ENCODE data around the gene NT5C1A.
A peak's percentile ranks its signal among the peaks of the same experiment; 100 is the strongest.

The NT5C1A gene

DNA sequence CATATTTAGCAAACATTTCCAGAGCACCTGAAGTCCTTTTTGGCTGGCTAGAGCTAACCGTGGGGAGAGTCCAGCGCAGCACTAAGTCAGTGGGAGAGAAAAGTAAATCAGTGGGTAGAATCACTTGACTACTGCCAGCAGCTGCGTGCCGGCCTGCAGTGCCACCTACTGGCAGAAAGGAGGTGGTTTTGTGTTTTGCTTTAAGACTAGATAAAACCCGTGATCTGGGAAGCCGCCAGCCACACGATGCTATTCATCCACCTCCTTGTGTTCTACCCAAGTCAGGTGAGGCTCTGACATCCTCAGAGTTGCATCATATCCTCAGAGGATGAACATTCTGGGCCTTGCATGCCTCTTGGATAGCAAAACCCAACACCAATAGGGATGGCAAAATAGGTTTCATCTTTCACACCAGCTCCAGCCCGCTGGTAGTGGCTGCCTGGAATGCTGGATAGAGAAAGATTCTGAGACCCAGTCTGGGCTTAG is 18.3 kb downstream of the NT5C1A start:
- Histone ChIP-seq H3F3A (ENCODE audit: low read depth) (no peaks in the 10 kb centered on the region), H3K27me3 (ENCODE audit: insufficient read depth, low read length, poor library complexity, severe bottlenecking) (no peaks in the 10 kb centered on the region), H3K9me2 (replicated peaks; ENCODE audit: low read depth, low read length) (no peaks in the 10 kb centered on the region), H3K79me2 (ENCODE audit: insufficient read depth, low read length) (no peaks in the 10 kb centered on the region), H3K9ac (ENCODE audit: low read depth, low read length, poor library complexity, severe bottlenecking) (no peak overlapping the region), H3K4me1 (ENCODE audit: insufficient read depth, low read length, poor library complexity, severe bottlenecking) (peaks cover 6% of the 10 kb centered on the region), H3K4me2 (ENCODE audit: low read depth, low read length, poor library complexity, severe bottlenecking) (no peak overlapping the region), H3K36me3 (ENCODE audit: insufficient read depth, low read length) (no peaks in the 10 kb centered on the region), H2AFZ (ENCODE audit: low read length) (peak overlapping the region; percentile 58; the same call in 1 of the 2 replicates), H3K9me3 (ENCODE audit: insufficient read depth, low read depth, low read length) (no peaks in the 10 kb centered on the region), H3K4me3 (ENCODE audit: low read length, poor library complexity, severe bottlenecking) (no peak overlapping the region), H4K20me1 (ENCODE audit: insufficient read depth, low read length, poor library complexity, severe bottlenecking) (no peaks in the 10 kb centered on the region)
- TF ChIP-seq CTCF (conservative IDR thresholded peaks at IDR 0.05; ENCODE audit: low read length) (peak; percentile 86), EZH2phosphoT487 (IDR thresholded peaks at IDR 0.05; ENCODE audit: borderline replicate concordance) (no peak)

DNA sequence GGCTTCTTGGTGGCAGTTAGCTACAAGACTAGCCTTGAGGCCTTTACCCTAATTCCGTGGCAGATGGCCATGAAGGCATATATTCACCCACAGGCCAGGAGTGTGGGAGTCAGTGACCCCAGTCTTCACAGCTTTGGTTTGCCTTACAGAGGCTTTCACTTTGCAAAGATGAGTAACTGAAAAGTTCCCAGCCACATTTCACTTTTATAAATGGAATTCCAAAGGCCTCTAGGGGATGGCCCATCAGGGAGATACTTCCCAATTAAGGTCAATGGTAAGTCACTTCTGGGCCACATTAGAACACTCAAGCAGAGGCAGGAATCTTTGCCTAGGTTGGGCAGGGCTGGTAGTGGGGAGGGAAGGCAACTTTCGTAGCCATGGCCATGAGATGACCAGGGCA is 19.4 kb downstream of the NT5C1A start:
- H3F3A ChIP-seq (ENCODE audit: low read depth) = no peaks in the 10 kb centered on the region
- H2AFZ ChIP-seq (ENCODE audit: low read length) = no peak overlapping the region
- H3K4me3 ChIP-seq (ENCODE audit: low read length, poor library complexity, severe bottlenecking) = no peak overlapping the region
- peaks cover 2% of the 10 kb centered on the region for H3K4me1 ChIP-seq (ENCODE audit: insufficient read depth, low read length, poor library complexity, severe bottlenecking)
- H3K79me2 ChIP-seq (ENCODE audit: insufficient read depth, low read length) = no peaks in the 10 kb centered on the region
- H3K9me2 ChIP-seq (replicated peaks; ENCODE audit: low read depth, low read length) = no peaks in the 10 kb centered on the region
- no peaks in the 10 kb centered on the region for H4K20me1 ChIP-seq (ENCODE audit: insufficient read depth, low read length, poor library complexity, severe bottlenecking)
- TF ChIP-seq CTCF (conservative IDR thresholded peaks at IDR 0.05; ENCODE audit: low read length) = no peak
- no peak for TF ChIP-seq EZH2phosphoT487 (IDR thresholded peaks at IDR 0.05; ENCODE audit: borderline replicate concordance)
- H3K9me3 ChIP-seq (ENCODE audit: insufficient read depth, low read depth, low read length) = no peaks in the 10 kb centered on the region
- no peak overlapping the region for H3K4me2 ChIP-seq (ENCODE audit: low read depth, low read length, poor library complexity, severe bottlenecking)
- H3K9ac ChIP-seq (ENCODE audit: low read depth, low read length, poor library complexity, severe bottlenecking) = no peak overlapping the region
- no peaks in the 10 kb centered on the region for H3K27me3 ChIP-seq (ENCODE audit: insufficient read depth, low read length, poor library complexity, severe bottlenecking)
- H3K36me3 ChIP-seq (ENCODE audit: insufficient read depth, low read length) = no peaks in the 10 kb centered on the region

DNA sequence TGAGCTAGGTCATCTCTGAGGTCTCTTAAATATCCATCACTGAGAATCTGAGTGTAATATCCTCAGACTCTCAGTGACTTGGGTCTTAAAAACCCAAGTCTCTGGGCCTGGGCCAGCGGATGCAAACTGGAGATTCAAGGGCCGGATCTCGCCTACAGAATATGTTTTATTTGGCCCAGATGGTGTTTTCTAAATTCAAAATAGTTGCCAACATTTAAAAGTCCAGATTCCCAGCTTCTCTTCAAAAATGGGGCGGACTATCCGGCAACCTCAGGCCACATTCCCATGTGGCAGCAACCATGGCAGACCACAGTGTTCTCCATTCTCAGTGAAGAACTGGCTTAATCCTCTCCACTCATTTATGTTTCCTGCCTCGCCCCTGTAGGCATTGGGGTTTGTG is 19.8 kb downstream of the NT5C1A start:
- no peaks in the 10 kb centered on the region for H3K79me2 ChIP-seq (ENCODE audit: insufficient read depth, low read length)
- no peaks in the 10 kb centered on the region for H3K9me3 ChIP-seq (ENCODE audit: insufficient read depth, low read depth, low read length)
- H3K9me2 ChIP-seq (replicated peaks; ENCODE audit: low read depth, low read length) = no peaks in the 10 kb centered on the region
- no peaks in the 10 kb centered on the region for H4K20me1 ChIP-seq (ENCODE audit: insufficient read depth, low read length, poor library complexity, severe bottlenecking)
- H3K4me2 ChIP-seq (ENCODE audit: low read depth, low read length, poor library complexity, severe bottlenecking) = no peak overlapping the region
- H3K27me3 ChIP-seq (ENCODE audit: insufficient read depth, low read length, poor library complexity, severe bottlenecking) = no peaks in the 10 kb centered on the region
- no peak overlapping the region for H3K9ac ChIP-seq (ENCODE audit: low read depth, low read length, poor library complexity, severe bottlenecking)
- H3F3A ChIP-seq (ENCODE audit: low read depth) = no peaks in the 10 kb centered on the region
- H3K4me1 ChIP-seq (ENCODE audit: insufficient read depth, low read length, poor library complexity, severe bottlenecking) = no peaks in the 10 kb centered on the region
- H2AFZ ChIP-seq (ENCODE audit: low read length) = no peak overlapping the region
- H3K4me3 ChIP-seq (ENCODE audit: low read length, poor library complexity, severe bottlenecking) = no peak overlapping the region
- no peaks in the 10 kb centered on the region for H3K36me3 ChIP-seq (ENCODE audit: insufficient read depth, low read length)
- TF ChIP-seq EZH2phosphoT487 (IDR thresholded peaks at IDR 0.05; ENCODE audit: borderline replicate concordance) = no peak
- TF ChIP-seq CTCF (conservative IDR thresholded peaks at IDR 0.05; ENCODE audit: low read length) = no peak
